Measurements from ENCODE around the gene EXOC4. TPM values are rescaled to one million over a fixed set of nuclear protein-coding genes. Genes with fewer than 3 reads are reported as not detected.

EXOC4 gene
- total and polyA plus RNA-seq, 2 of the 8 experiments (the other 6 are each of a cell fraction or from before 2014, with no cell fraction given): 27.0 to 67.3 TPM

GRCh38 chr7:133638857-133639256 is 386.0 kb downstream of the EXOC4 start:
- Histone ChIP-seq H3K14ac (ENCODE audit: insufficient read length) (no peak overlapping the region), H3K23ac (ENCODE audit: insufficient read length) (no peak overlapping the region), H2BK12ac (ENCODE audit: low read depth, low read length) (no peak overlapping the region), H2BK20ac (ENCODE audit: low read length) (no peak overlapping the region), H3K23me2 (ENCODE audit: low read depth, low read length) (no peaks in the 10 kb centered on the region), H3K9me3 (ENCODE audit: insufficient read depth in 2 of 2, low read depth in 1 of 2, low read length in 1 of 2) (no peaks in the 10 kb centered on the region), H3K56ac (replicated peaks; ENCODE audit: insufficient read length, low read depth, low read length) (no peak overlapping the region), H4K8ac (ENCODE audit: extremely low read depth, insufficient read depth, low read length) (no peak overlapping the region), H4K20me1 (replicated peaks in 1 of 2; ENCODE audit: control insufficient read depth in 1 of 2, insufficient read depth in 2 of 2, low read length in 2 of 2) (no peaks in the 10 kb centered on the region), H2BK15ac (ENCODE audit: low read length) (no peak overlapping the region), H3K18ac (ENCODE audit: extremely low read depth, low read length) (no peak overlapping the region), H3K4ac (replicated peaks; ENCODE audit: insufficient read length, low read depth, low read length) (no peak overlapping the region), H3K36me3 (ENCODE audit: control insufficient read depth in 2 of 4, insufficient read depth in 4 of 4, low read length in 3 of 4) (no peaks in the 10 kb centered on the region; a peak in 1 of 8 replicates), H3K27me3 (replicated peaks in 1 of 4; ENCODE audit: control insufficient read depth in 3 of 4, extremely low read depth in 1 of 4, insufficient read depth in 3 of 4, low read length in 3 of 4) (no peaks in the 10 kb centered on the region), H3K4me2 (ENCODE audit: insufficient read depth in 1 of 2, low read depth in 2 of 2, low read length in 2 of 2) (no peak overlapping the region), H3K4me1 (replicated peaks in 1 of 4; ENCODE audit: control insufficient read depth in 3 of 4, insufficient read depth in 4 of 4, low read length in 3 of 4) (no peaks in the 10 kb centered on the region), H2AK5ac (ENCODE audit: low read depth, low read length) (no peak overlapping the region), H3K79me2 (ENCODE audit: control insufficient read depth in 1 of 2, insufficient read depth in 2 of 2, low read length in 2 of 2) (no peaks in the 10 kb centered on the region), H3K9ac (replicated peaks in 1 of 4; ENCODE audit: extremely low read depth in 1 of 4, low read depth in 3 of 4, low read length in 3 of 4) (no peak overlapping the region), H3K27ac (ENCODE audit: low read depth, low read length) (no peak overlapping the region), H3K79me1 (ENCODE audit: low read depth, low read length) (no peaks in the 10 kb centered on the region), H2BK120ac (replicated peaks; ENCODE audit: low read depth, low read length) (no peak overlapping the region), H3K4me3 (ENCODE audit: extremely low read depth in 1 of 4, insufficient read depth in 2 of 4, low read depth in 3 of 4, low read length in 4 of 4) (no peak overlapping the region), H2BK5ac (ENCODE audit: low read depth, low read length) (no peak overlapping the region), H4K91ac (replicated peaks; ENCODE audit: insufficient read length, low read length) (no peak overlapping the region), H2AFZ (ENCODE audit: low read length) (no peak overlapping the region), H4K5ac (ENCODE audit: insufficient read length, low read depth, low read length) (no peak overlapping the region)
- CTCF ChIA-PET (ENCODE audit: partially characterized antibody): interaction anchor here (1.2 kb wide), 1 partner anchor 9 kb away, joined by 3 read pairs; no protein-coding TSS in a partner anchor
- 89% methylated on average over 5 of the region's 5 CpGs; no CpG with 5 or more reads in 1 of the 2 experiments for WGBS, 2 experiments (ENCODE audit: extremely low coverage in 1 of 2, insufficient coverage in 1 of 2, insufficient read length in 1 of 2, insufficient replicate concordance in 2 of 2, low coverage in 1 of 2, low lambda C conversion rate in 2 of 2, missing lambda C conversion rate in 1 of 2)
- FAIRE-seq (no peak), DNase-seq (ENCODE audit: low read depth in 1 of 2, low spot score in 2 of 2) (no peak)
- TF ChIP-seq E2F6 (IDR thresholded peaks at IDR 0.05) (no peak), MAFK (IDR thresholded peaks at IDR 0.05; ENCODE audit: low read depth, low read length) (peak; percentile 61; the same call in 1 of the 2 replicates), SIRT6 (IDR thresholded peaks at IDR 0.05; ENCODE audit: low read length) (no peak)
- POLR2A ChIA-PET (ENCODE audit: partially characterized antibody): no interaction called here
